ENCODE data around the gene MOBP.
A peak's percentile ranks its signal among the peaks of the same experiment; 100 is the strongest.
"Not testable (repeated sequence)": the region's sequence is repeated elsewhere in the genome, so short reads cannot be mapped to it uniquely, and the experiment has no call there.

MOBP gene

GRCh38 chr3:39453134-39453533, 14.3 kb upstream of the MOBP start:
- DNase-seq = no peak

GRCh38 chr3:39453872-39454271, 13.6 kb upstream of the MOBP start:
- not testable (repeated sequence) for DNase-seq

GRCh38 chr3:39454591-39455217, 12.8 kb upstream of the MOBP start:
- DNase-seq = no peak

- no peak for DNase-seq
Observed at GRCh38 chr3:39456159-39456558, 11.3 kb upstream of the MOBP start.

- no peak for DNase-seq
Observed at GRCh38 chr3:39457361-39457760, 10.1 kb upstream of the MOBP start.

- peak; percentile 8 for DNase-seq
Observed at GRCh38 chr3:39458579-39458978, 8.9 kb upstream of the MOBP start.

- DNase-seq = no peak
Observed at GRCh38 chr3:39460677-39461076, 6.8 kb upstream of the MOBP start.

GRCh38 chr3:39463269-39463668, 4.2 kb upstream of the MOBP start:
- no peak for DNase-seq

- no peak for DNase-seq
Observed at GRCh38 chr3:39466988-39467387, 492 bp upstream of the MOBP start.

- no peak for DNase-seq
Observed at GRCh38 chr3:39468108-39468436, 592 bp downstream of the MOBP start.

- no peak for DNase-seq
Observed at GRCh38 chr3:39469258-39469657, 1.8 kb downstream of the MOBP start.

GRCh38 chr3:39469945-39470344, 2.5 kb downstream of the MOBP start:
- no peak for DNase-seq

GRCh38 chr3:39471652-39472051, 4.2 kb downstream of the MOBP start:
- DNase-seq = no peak

- no peak for DNase-seq
Observed at GRCh38 chr3:39473452-39474125, 6.1 kb downstream of the MOBP start.

GRCh38 chr3:39474126-39474515, 6.6 kb downstream of the MOBP start:
- no peak for DNase-seq

- DNase-seq = no peak
Observed at GRCh38 chr3:39476783-39477182, 9.3 kb downstream of the MOBP start.

- DNase-seq = no peak
Observed at GRCh38 chr3:39478226-39478625, 10.7 kb downstream of the MOBP start.

GRCh38 chr3:39479701-39480414, 12.4 kb downstream of the MOBP start:
- no peak for DNase-seq

GRCh38 chr3:39485547-39485946, 18.1 kb downstream of the MOBP start:
- DNase-seq = no peak

GRCh38 chr3:39491014-39491413, 23.5 kb downstream of the MOBP start:
- no peak for DNase-seq

GRCh38 chr3:39491733-39492350, 24.4 kb downstream of the MOBP start:
- DNase-seq = no peak

- DNase-seq = no peak
Observed at GRCh38 chr3:39494781-39495180, 27.3 kb downstream of the MOBP start.

- no peak for DNase-seq
Observed at GRCh38 chr3:39497753-39498152, 30.3 kb downstream of the MOBP start.

- DNase-seq = no peak
Observed at GRCh38 chr3:39499651-39500273, 32.3 kb downstream of the MOBP start.
